HCT116 (cell line): ENCODE data around the gene DNAJC7. TPM values are rescaled to one million over a fixed set of nuclear protein-coding genes. Genes with fewer than 3 reads are reported as not detected.

Experiments used
- ATAC-seq: fragments of 200-7000 bp; cut with Tn5 transposase; 2 replicates; pipeline ENCODE4 v1.9.1; 2020; ENCODE audit warnings: mild to moderate bottlenecking, moderate library complexity
- BruUV-seq: library from RNA; stranded (reverse); fragments of 400-500 nt; replicated peaks from 2 replicates; lab custom pipeline; 2021; lab: Mats Ljungman, UMichigan
- CTCF ChIA-PET: fragments of 300-600 bp; sonication (Branson Sonifier 250); formaldehyde crosslinking; loops from one replicate; lab custom pipeline; 2021; ENCODE audit warnings: antibody characterized with exemption; lab: Charles Lee
- POLR2A ChIA-PET: fragments of 300-600, 350-600 bp; sonication (Branson Sonifier 250); formaldehyde crosslinking; loops from one replicate; lab custom pipeline; 2021; ENCODE audit warnings: antibody characterized with exemption; lab: Charles Lee
- RAD21 ChIA-PET, 2 experiments: fragments of 300-600 bp; sonication (Branson Sonifier 250); formaldehyde crosslinking; loops; one replicate each; lab custom pipeline; 2023; ENCODE audit warnings: low total read pairs in 2 of 2; ENCODE audit not compliant: uncharacterized antibody in 2 of 2, unreplicated experiment in 2 of 2, low non-redundant PET in 1 of 2; lab: Charles Lee
- DNase-seq: peaks from one replicate; pipeline ENCODE4 v3.0.0-alpha.2; 2010; ENCODE audit warnings: low read depth, low spot score
- H2AFZ ChIP-seq: fragments of 200-600 bp; shearing (Covaris generic), sonication (generic); 2 replicates; pipeline ENCODE4 v1.6.1; 2017; ENCODE audit warnings: low read depth, mixed run types, mixed read lengths, antibody characterized with exemption, low read length; ENCODE audit not compliant: poor library complexity, severe bottlenecking
- H3K27ac ChIP-seq: 2 replicates; pipeline ENCODE4 v1.5.1; 2012; ENCODE audit warnings: low read depth, low read length
- H3K27me3 ChIP-seq: fragments of 200-600 bp; sonication (generic); 2 replicates; pipeline ENCODE4 v1.6.1; 2016; ENCODE audit warnings: mixed run types, low read length, mixed read lengths; ENCODE audit not compliant: insufficient read depth
- H3K36me3 ChIP-seq, 2 experiments: fragments of 200-500 bp in 1 of 2; fragments of 200-600 bp in 1 of 2; sonication (Bioruptor generic) in 1 of 2; sonication (generic) in 1 of 2; 2 replicates each; pipeline versions ENCODE4 v1.5.1 to v1.6.1; 2014 to 2016; ENCODE audit warnings: low read length in 2 of 2, inconsistent platforms in 1 of 2, mixed read lengths in 1 of 2, mixed run types in 1 of 2; ENCODE audit not compliant: insufficient read depth in 2 of 2, control insufficient read depth in 1 of 2
- H3K4me1 ChIP-seq, 2 experiments: fragments of 200-600 bp in 1 of 2; sonication (generic) in 1 of 2; 2 replicates each; pipeline versions ENCODE4 v1.5.1 to v1.6.1; 2012 to 2017; ENCODE audit warnings: low read length in 2 of 2, inconsistent platforms in 1 of 2, mild to moderate bottlenecking in 1 of 2, mixed read lengths in 1 of 2, mixed run types in 1 of 2, moderate library complexity in 1 of 2; ENCODE audit not compliant: insufficient read depth in 2 of 2, control insufficient read depth in 1 of 2
- H3K4me2 ChIP-seq: fragments of 200-600 bp; sonication (generic); 2 replicates; pipeline ENCODE4 v1.6.1; 2017; ENCODE audit warnings: mixed run types, low read length, mixed read lengths
- H3K4me3 ChIP-seq, 2 experiments: fragments of 200-600 bp in 1 of 2; sonication (generic) in 1 of 2; replicated peaks in 1 of 2; 2 replicates each; pipeline ENCODE4 v1.5.1; 2011 to 2016; ENCODE audit warnings: low read length in 2 of 2, control low read depth in 1 of 2, low read depth in 1 of 2, mild to moderate bottlenecking in 1 of 2, mixed read lengths in 1 of 2, mixed run types in 1 of 2
- H3K79me2 ChIP-seq: fragments of 200-600 bp; sonication (generic); 2 replicates; pipeline ENCODE4 v1.6.1; 2017; ENCODE audit warnings: mild to moderate bottlenecking, mixed run types, low read length, moderate library complexity, mixed read lengths; ENCODE audit not compliant: insufficient read depth
- H3K9ac ChIP-seq: fragments of 200-600 bp; sonication (generic); 2 replicates; pipeline ENCODE4 v1.6.1; 2016; ENCODE audit warnings: low read length, mixed read lengths
- H3K9me2 ChIP-seq: fragments of 200-600 bp; sonication (generic), shearing (Covaris generic); 2 replicates; pipeline ENCODE4 v1.6.1; 2017; ENCODE audit warnings: mixed run types, mild to moderate bottlenecking, moderate library complexity; ENCODE audit not compliant: insufficient read depth
- H3K9me3 ChIP-seq, 2 experiments: fragments of 200-500 bp in 1 of 2; fragments of 200-600 bp in 1 of 2; sonication (Bioruptor generic) in 1 of 2; sonication (generic) in 1 of 2; 2 replicates each; pipeline ENCODE4 v1.6.1; 2014 to 2017; ENCODE audit warnings: low read length in 2 of 2, mixed read lengths in 2 of 2, inconsistent platforms in 1 of 2, low read depth in 1 of 2, mild to moderate bottlenecking in 1 of 2, mixed run types in 1 of 2, moderate library complexity in 1 of 2; ENCODE audit not compliant: control insufficient read depth in 1 of 2, insufficient read depth in 1 of 2
- H4K20me1 ChIP-seq: fragments of 200-600 bp; sonication (generic), shearing (Covaris generic); 2 replicates; pipeline ENCODE4 v1.6.1; 2017; ENCODE audit warnings: mixed run types, mild to moderate bottlenecking, moderate library complexity; ENCODE audit not compliant: insufficient read depth
- ATF3 ChIP-seq: IDR thresholded peaks from 2 replicates; pipeline ENCODE4 v1.6.1; 2012
- CEBPB ChIP-seq: IDR thresholded peaks from 2 replicates; pipeline ENCODE4 v1.6.1; 2012; ENCODE audit warnings: low read depth
- POLR2AphosphoS5 ChIP-seq: IDR thresholded peaks from 2 replicates; pipeline ENCODE4 v1.6.1; 2011; ENCODE audit warnings: mild to moderate bottlenecking, low read depth, low read length, moderate library complexity
- RAD21 ChIP-seq: IDR thresholded peaks from 2 replicates; pipeline ENCODE4 v1.6.1; 2012; ENCODE audit warnings: low read depth, mild to moderate bottlenecking
- REST ChIP-seq: IDR thresholded peaks from 2 replicates; pipeline ENCODE4 v1.6.1; 2012; ENCODE audit warnings: low read depth
- SIN3A ChIP-seq: IDR thresholded peaks from 2 replicates; pipeline ENCODE4 v1.6.1; 2012; ENCODE audit warnings: low read depth
- SP1 ChIP-seq: IDR thresholded peaks from 2 replicates; pipeline ENCODE4 v1.6.1; 2012; ENCODE audit warnings: low read depth
- SRF ChIP-seq: IDR thresholded peaks from 2 replicates; pipeline ENCODE4 v1.6.1; 2012; ENCODE audit warnings: low read depth
- ZBTB33 ChIP-seq: IDR thresholded peaks from 2 replicates; pipeline ENCODE4 v1.6.1; 2011; ENCODE audit warnings: mild to moderate bottlenecking, low read length, moderate library complexity; ENCODE audit not compliant: insufficient replicate concordance; ENCODE audit errors: extremely low read depth
- ZFX ChIP-seq: fragments of 450-650 bp; IDR thresholded peaks from 2 replicates; pipeline ENCODE4 v1.6.1; 2017
- ZNF274 ChIP-seq: fragments of 200-500 bp; sonication (Bioruptor generic); IDR thresholded peaks from 2 replicates; pipeline ENCODE4 v1.6.1; 2014; ENCODE audit warnings: mild to moderate bottlenecking, low read depth, low read length, inconsistent platforms
- intact Hi-C: fragments of 100-400 bp; cut with micrococcal nuclease; formaldehyde crosslinking; loops from 2 replicates; pipeline ENCODE4 v1.10.0; 2022
- total RNA-seq: library from RNA; stranded (reverse); gene quantifications from one replicate; pipeline ENCODE4 v1.2.1, GENCODE V29; 2021; ENCODE audit not compliant: unreplicated experiment

The DNAJC7 gene
- total RNA-seq, 1 experiment from 2014 or later: 113 TPM

DNA sequence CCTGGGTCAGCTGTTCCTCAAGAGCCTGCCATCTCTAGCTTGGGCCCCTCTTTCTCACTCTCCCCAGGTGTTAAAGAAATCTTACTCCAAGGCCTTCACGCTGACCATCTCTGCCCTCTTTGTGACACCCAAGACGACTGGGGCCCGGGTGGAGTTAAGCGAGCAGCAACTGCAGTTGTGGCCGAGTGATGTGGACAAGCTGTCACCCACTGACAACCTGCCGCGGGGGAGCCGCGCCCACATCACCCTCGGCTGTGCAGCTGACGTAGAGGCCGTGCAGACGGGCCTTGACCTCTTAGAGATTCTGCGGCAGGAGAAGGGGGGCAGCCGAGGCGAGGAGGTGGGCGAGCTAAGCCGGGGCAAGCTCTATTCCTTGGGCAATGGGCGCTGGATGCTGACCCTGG lies 43.8 kb downstream of the DNAJC7 start:
- intact Hi-C loops: no loop called here
- Histone ChIP-seq H3K27me3 (no peaks in the 10 kb centered on the region), H2AFZ (no peak overlapping the region), H3K9me2 (no peaks in the 10 kb centered on the region), H3K4me1 (0 out of 4 replicates have a peak, but pooled peaks cover 0 to 2% of the 10 kb centered on the region in 2 experiments), H3K9me3 (no peaks in the 10 kb centered on the region), H4K20me1 (no peaks in the 10 kb centered on the region), H3K27ac (no peak overlapping the region), H3K4me2 (no peak overlapping the region), H3K9ac (no peak overlapping the region), H3K4me3 (no peak overlapping the region), H3K36me3 (peaks cover 44 to 49% of the 10 kb centered on the region in 2 experiments; a peak in 3 of 4 replicates), H3K79me2 (peaks cover 5% of the 10 kb centered on the region; the same call in 1 of the 2 replicates)
- ChIA-PET RAD21 (no interaction called here), POLR2A (no interaction called here), CTCF (no interaction called here)
- ATAC-seq (no peak), DNase-seq (no peak)
- BruUV-seq: no TSS peak
- TF ChIP-seq ZFX: no peak
- no peak for TF ChIP-seq CEBPB
- TF ChIP-seq SP1: no peak
- no peak for TF ChIP-seq ZNF274
- no peak for TF ChIP-seq SIN3A
- no peak for TF ChIP-seq ATF3
- no peak for TF ChIP-seq POLR2AphosphoS5
- TF ChIP-seq SRF: no peak
- no peak for TF ChIP-seq ZBTB33
- no peak for TF ChIP-seq RAD21
- TF ChIP-seq REST: no peak
